Spleen (tissue), 7 donors: Measurements from ENCODE around the gene SFPQ.

Experiments used
- CTCF ChIP-seq, 11 experiments: fragments of 200-600 bp in 7 of 11; fragments of 450-650 bp in 4 of 11; sonication (generic) in 4 of 11; IDR thresholded peaks in 8 of 11; conservative IDR thresholded peaks in 3 of 11; 1 replicate in 7 of 11; 2 replicates in 4 of 11; pipeline versions ENCODE4 v1.4.0 to v1.8.0; 2016 to 2021; ENCODE audit warnings: antibody characterized with exemption in 11 of 11, inconsistent platforms in 4 of 11, mild to moderate bottlenecking in 1 of 11
- POLR2A ChIP-seq, 3 donors: fragments of 450-650 bp; IDR thresholded peaks; one replicate each; pipeline ENCODE4 v1.5.1; 2017; ENCODE audit warnings: antibody characterized with exemption in 3 of 3, mild to moderate bottlenecking in 1 of 3
- donor health status: DM: no; HTN: no; CAD: no; lungs with moderate emphysema.
- donor health status: DM: no; HTN: no; CAD: no.
- donor health status: DM: no; HTN: no; CAD: no.

DNA sequence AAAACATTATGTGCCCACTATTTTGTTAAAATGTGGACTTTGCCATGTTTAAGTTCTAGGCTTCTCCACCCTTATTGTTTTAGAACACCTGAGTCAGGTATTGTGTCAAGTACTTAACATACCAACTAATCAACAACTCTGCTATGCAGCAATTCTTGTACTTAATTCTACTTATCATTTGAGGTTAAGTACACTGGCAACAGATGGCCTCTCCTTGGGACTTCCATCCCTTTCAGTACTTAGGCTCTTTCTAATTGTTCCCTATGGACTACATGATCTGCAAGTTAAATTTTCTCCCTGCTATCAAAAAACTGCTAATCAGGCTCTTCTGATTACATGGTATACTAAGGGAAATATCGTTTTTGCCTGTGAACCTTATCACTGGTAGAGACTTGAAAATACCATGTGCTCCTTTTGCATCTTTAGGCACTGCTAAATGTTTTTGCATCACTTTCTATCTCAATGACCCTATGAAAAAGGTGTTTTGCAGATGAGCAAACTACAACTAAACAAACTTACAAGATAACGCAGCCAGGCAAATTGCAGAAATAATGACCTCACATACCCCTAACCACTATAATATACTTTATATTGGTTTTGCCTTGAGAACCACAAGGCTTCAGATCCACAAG, 18.9 kb downstream of the SFPQ start:
- no peak for TF ChIP-seq POLR2A (IDR thresholded peaks at IDR 0.05)
- no peak for TF ChIP-seq CTCF (IDR thresholded peaks at IDR 0.05 in 8 of 11, conservative IDR thresholded peaks at IDR 0.05 in 3 of 11)
